GM21723 (cell line): ENCODE data around the gene GLB1L2.

Experiments used
- ATAC-seq: cut with Tn5 transposase; IDR thresholded peaks from one replicate; pipeline ENCODE4 v1.9.1; 2021; ENCODE audit warnings: mild to moderate bottlenecking, moderate library complexity; ENCODE audit not compliant: unreplicated experiment

The GLB1L2 gene

DNA sequence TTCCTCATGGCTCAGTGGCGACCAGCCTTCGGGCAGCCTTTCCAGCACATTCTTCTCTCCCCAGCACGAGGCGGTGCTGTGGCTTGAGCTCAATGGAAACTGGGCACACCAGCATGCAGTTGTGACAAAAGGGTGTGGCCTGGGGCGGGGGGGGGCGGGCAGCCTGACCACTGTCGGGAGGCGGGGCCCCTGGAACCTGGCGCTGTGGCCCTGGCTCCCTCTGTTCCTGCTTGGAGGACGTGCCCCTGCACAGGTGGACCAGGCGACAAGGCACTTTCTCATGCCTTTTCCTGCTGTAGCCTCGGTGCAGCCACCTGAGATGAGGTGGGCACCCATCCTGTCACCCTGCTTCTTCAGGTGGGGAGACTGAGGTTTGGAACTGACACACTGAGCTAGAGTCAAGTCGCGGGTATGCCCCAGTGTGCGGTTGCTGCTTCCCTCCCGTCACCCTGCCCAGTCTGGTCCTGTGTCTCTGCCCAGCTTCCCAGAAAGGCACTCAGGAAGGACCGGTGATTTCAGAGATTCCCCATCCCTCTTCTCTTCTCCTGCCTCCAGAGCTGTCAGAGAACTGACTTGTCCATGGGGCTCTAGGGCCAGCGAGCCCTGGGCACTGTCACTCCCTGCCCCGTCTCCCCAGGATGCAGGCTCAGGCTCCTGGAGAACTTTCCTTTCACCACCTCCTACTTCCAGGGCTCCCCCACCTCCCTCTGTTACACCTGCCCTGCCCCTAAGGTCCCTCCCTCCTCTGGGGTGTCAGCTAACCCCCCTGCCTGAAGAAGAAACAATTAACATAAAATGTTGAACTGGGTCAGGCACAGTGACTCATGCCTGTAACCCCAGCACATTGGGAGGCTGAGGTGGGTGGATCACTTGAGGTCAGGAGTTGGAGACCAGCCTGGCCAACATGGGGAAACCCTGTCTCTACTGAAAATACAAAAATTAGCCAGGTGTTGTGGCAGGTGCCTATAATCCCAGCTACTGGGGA is 70.3 kb downstream of the GLB1L2 start:
- no peak for ATAC-seq

DNA sequence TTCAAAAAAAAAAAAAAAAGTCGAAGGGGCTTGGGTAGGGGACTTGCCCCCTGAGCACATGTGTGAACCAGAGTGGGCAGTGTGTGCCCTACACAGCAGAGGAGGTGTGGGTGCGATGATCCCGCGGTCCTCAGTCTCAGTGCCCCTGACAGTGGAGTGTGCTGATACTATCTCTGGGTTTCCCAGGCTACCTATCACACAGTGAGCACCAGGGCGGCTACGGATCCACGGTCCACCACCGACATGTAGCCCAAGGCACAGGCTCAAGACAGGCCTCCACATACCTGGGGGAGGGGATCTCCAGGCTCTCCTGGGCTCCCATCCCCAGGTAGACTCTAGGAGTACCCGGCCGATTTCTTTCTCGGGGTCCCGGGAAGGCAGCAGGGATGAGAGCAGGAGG is 71.1 kb downstream of the GLB1L2 start:
- no peak for ATAC-seq

DNA sequence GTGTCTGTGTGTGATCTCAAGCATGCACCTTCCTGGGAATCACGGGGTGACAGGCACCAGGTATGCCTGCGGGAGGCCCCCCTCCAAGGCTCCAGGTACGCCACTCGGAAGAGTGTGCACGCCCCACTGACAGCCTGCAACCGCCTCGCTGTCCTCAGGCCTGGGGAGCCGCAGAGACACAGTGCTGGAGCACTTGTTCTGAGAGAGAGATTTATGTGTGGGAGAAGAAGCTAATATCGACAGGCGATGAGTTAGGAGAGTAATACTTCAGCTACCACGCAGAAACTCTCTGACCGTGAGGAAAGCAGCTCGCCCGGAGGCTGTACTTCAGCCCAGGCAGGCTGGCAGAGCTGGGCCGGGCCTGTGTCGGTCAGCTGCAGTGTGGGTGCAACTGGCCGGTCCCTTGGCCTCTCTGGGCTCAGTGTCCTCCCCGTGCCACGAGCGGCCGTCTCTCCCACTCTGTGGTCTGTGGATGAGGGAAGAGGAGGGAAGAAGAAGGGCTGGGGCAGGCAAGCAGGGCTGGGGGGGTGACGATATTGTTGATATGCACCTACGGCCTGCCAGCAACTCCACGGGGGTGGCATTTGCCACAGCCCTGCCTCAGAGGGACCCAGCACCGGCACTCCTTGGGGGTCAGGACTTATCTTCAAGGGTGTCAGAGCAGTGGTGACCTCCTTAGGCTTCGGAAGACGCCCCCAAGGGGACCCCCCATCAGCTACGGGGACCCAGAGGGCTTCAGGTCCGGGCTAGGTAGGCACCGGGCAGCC is 73.0 kb downstream of the GLB1L2 start:
- ATAC-seq: no peak

DNA sequence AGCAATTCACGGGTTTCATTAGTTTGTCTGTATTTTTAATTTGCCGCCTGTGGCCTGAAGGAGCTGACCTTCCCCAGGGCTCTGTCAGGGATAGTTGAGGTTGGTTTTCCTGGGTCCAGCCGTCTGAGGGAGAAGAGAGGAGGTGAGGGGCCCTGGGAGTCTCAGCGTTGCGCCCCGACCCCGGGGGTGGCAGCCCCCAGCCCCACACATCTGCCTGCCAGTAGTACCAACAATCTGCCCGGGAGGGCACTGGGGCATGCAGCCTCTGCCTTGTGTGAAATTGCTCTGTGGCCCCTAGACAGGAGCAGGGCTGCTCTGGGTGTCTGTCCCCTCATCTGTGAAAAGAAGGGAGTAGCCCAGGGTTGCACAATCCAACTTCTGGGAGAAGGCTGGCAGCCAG is 73.6 kb downstream of the GLB1L2 start:
- ATAC-seq: no peak

DNA sequence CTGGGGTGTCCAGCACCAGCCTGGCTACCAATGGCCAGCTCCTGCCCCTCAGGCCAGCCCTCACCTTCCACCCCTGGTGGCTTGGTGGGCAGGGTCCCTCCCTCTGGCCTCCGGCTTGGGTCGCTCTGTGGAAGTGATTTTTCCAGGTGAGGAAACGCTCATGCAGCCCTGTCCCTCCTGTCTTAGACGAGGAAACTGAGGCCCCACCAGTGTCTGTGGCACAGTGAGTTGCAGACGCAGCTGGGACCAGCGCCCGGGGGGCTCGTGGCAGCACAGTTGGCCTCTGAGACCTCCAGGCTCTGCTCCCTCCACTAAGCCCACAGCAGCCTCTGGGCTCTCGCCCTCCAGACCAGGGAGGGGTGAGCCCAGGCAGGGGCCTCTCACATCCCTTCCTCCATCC is 74.1 kb downstream of the GLB1L2 start:
- no peak for ATAC-seq

DNA sequence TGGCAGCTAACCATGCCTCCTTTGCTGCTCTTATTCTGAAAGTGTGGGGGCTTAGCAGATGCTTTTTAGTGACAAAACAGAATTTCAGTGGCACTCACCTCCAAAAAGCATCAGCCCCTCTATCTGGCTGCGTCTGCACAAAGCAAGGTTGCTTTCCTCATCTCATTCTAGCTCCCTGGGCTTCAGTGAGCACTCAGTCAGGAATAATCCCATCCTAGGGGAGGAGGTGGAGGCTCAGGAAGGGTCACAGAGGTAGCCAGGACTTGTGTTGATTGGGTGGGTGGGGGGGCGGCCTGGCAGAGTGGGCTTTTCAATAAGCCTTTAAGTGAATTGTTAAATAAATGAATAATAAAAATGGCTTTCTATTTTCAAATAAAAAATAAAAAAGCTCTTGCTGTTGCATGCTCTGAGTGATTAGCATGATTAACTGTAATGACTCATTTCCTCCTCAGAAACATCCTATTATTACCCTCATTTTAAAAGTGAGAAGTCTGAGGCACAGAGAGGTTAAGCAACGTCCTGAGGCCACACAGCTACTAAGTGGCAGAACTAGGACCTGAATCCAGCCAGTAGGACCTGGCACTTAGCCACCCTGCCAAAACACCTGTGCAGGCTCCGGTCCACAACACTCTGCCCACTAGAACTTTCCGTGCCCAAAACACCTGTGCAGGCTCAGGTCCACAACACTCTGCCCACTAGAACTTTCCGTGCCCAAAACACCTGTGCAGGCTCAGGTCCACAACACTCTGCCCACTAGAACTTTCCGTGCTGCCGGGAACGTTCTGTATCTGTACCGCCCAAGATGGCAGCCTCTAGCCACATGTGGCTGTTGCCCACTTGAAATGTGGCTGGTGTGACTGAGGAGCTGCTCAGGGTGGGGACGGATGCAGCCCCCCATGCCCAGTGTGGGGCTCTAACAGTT is 74.7 kb downstream of the GLB1L2 start:
- ATAC-seq: no peak

DNA sequence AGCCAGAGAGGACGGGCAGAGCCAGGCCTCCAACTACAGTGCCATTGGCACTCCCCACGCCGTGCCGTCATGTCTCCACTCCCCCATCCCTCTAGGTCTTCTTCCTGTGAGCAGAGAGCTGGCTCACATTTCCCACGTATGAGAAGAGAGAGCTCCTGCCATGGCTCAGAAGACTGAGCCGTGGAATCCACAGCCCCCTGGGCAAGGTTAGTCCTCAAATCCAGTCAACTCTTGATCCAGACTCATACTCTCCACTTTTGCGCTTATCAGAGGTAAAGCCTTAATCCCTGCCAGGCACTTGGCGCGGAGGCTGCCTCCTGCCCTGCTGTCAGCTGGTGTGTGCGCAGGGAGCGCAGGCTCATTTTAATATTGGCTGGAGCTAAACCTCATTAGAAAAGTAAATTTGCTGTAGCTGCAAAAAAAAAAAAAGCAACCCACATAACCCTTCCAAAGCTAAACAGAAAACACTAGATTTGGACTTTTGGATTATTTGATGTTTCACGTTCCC is 75.6 kb downstream of the GLB1L2 start:
- no peak for ATAC-seq

DNA sequence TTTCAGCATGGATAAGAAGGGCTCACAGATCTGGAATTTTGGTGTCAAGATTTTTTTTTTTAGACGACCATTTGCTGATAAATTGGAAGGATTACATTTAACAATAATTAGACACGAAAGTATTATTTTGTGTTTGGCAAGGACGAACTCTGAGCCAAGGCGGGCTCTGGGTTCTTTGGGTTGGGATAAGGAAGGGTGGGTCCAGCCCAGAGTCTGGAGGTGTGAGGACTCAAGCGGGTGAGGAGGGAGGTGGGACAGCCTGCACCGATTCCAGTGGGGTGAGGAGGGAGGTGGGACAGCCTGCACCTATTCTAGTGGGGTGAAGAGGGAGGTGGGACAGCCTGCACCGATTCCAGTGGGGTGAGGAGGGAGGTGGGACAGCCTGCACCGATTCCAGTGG is 76.1 kb downstream of the GLB1L2 start:
- ATAC-seq: no peak

DNA sequence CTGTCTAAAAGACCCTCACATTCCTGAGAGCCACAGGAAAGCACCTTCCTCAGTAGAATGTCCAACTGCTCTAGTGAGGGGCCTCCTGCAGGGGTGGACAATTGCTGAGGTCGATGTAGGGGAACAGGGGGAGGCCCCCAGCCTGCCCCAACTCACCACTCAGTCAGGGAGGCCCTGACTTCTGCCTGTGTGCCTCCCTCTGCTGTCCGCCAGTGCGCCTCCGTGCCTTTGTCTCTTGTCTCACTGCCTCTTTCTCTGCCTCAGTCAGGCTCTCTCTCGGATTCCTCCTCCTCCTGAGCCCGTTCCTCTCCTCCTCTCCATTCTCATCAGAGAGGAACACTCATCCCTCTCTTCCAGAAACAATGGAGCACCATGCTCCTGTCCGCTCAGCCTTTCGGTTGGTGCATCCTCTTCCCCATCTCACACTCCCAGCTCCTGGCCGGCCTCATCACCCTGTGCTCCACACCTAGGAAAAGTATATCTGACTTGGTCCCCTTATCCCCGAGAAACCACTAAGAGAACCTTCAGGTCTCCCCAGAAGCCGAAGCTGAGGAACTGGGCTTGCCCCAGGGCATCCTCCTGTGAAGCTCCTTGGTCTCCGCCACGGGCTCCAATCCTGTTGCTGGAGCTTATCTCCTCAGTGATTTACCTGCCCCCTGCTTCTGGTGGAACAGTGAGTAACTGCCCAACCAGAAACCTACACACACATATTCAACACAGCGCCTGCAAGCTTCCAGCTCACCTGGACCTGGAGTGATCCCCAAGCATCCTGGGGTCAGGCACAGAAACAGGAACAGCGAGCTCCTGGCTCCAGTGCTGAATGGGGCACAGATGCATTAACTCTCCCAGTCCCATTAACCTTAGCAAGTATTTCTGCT is 78.0 kb downstream of the GLB1L2 start:
- no peak for ATAC-seq

DNA sequence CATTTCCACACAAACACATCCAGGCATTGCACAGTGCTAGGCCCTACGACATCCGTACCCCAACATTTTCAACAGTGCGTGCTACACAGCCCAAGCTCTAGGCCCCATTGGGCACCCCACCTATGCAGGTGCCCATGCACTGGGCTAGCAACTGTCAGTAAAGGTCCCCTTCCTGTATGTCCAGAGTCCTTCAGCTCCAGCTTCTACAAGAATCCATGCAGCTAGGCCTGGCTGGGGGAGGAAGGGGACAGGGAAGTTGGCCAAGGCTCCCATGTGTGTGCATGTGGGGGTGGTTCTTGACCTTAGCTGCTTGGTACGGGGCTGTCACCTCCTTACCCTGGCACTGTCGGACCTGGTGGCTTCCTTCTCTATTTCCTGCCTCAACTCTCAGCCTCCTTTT is 79.0 kb downstream of the GLB1L2 start:
- no peak for ATAC-seq

DNA sequence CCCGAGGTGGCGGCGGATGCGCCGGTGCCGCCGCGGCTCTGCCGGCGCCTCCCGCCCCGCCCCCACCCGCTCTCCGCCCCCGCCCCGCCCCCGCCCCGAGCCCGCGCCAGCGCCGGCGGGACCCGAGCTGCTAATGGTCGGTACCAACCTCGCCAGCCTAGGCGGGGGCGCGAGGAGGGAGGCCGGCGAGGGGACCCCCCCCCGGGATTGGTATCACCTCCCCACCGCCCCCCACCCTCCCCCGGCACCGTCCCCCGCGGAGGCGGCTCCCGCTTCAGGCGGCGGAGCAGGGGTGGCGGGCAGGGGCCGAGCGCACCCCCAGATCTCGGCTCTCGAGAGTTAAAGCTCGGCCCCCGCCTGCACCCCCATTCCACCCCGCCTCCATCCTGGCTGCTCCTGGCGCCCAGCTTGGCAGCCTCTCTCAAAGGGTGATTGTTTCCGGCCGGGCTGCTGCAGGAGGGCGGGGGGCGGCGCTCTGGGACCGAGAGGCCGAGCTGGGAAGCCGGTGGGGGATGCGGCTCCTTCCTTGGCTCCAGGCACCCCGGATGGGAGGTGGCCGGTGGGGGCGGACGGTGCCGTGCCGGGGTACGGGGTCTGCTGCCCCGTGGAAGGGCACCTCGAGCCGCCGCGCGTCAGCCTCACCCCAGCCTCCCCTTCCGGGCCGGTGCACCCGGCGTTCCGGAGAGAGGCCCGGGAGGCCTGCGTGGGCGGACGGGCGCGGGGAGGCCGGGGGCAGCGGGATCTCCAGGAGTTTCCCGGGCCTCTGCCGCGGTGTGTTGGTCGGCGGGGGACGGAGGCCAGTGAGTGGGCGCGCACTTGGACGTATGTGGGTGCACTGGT is 80.6 kb downstream of the GLB1L2 start, which contains the start of gene B3GAT1:
Gene B3GAT1 (minus strand): TSS at position 40 of the 840 bp plus-strand sequence. CDS start 24,583 bp downstream, outside the sequence.
- ATAC-seq: no peak

DNA sequence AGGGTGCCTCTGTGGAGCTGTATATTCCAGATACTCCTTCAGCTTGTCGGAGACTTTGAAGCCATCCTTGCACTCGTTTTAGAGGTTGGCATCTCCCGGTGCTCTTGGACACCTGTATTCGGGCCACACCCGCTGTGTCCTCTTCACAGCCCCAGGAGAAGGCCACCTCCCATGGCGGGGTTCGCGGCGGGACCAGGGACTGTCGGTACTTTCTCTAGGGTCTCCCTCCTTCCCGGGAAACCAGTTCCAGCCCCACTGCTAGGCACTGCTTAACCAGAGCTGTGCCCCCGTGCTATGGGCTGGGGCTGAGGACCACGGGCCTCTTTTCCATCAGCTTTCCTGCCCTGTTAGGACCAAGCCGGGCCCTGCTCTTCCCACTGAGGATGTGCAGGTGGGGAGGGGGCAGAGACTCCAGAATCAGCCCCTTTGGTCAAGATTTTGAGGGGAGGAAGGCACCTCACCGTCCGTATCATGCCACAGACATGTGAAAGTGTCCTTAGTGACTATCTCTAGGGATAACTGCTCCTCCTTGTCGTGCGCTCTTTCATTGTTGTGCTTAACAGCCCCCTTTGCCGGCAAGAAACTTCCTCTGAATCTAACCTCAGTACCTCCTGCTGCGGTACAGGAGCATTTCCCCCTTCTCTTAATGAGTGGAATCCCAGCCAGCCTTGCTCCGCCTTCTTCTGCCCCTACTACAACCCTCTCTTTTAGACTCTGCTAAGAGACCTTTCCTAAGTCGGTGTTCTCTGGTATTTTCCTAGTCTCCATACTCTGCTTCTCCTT is 81.4 kb downstream of the GLB1L2 start:
- ATAC-seq: no peak

DNA sequence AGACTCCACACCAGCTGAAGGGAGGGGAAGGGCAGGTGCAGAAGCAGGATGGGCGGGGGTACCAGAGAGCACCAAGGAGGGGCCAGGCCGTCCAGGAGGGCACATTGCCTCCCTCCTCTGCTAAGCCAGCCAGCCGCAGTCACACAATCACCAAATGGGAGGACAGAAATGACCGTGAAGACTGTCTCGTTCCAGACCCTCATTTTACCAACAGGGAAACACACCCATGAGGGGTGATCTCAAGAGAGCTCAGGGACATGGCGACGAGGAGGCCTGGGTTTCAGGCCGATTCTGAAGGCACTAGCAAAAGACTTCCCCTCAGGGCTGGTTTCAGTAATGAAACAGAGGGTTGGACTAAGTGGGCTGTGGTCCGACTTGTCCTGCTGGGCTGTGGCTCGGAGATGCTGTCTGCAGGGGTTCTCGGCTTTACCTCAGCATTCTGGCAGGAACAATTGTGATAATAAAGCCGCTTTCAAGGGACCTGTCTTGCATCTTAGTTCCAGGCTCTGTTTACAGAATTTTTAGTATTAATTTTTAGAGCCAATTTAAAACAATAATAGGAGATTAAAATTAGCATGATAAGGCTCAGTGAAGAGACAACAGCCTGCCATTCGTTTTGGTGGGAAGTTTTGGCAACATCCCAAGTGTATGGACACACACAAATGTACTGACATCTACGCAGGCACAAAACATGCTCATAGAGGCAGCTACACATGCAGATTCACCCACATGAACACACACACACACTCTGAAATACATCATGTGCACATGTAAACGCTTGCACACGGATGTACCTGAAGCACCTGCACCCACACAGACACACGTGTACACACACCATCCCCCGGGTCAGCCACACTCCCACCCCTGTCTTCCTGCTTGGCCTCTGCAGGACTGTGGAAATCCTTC is 82.3 kb downstream of the GLB1L2 start:
- no peak for ATAC-seq

DNA sequence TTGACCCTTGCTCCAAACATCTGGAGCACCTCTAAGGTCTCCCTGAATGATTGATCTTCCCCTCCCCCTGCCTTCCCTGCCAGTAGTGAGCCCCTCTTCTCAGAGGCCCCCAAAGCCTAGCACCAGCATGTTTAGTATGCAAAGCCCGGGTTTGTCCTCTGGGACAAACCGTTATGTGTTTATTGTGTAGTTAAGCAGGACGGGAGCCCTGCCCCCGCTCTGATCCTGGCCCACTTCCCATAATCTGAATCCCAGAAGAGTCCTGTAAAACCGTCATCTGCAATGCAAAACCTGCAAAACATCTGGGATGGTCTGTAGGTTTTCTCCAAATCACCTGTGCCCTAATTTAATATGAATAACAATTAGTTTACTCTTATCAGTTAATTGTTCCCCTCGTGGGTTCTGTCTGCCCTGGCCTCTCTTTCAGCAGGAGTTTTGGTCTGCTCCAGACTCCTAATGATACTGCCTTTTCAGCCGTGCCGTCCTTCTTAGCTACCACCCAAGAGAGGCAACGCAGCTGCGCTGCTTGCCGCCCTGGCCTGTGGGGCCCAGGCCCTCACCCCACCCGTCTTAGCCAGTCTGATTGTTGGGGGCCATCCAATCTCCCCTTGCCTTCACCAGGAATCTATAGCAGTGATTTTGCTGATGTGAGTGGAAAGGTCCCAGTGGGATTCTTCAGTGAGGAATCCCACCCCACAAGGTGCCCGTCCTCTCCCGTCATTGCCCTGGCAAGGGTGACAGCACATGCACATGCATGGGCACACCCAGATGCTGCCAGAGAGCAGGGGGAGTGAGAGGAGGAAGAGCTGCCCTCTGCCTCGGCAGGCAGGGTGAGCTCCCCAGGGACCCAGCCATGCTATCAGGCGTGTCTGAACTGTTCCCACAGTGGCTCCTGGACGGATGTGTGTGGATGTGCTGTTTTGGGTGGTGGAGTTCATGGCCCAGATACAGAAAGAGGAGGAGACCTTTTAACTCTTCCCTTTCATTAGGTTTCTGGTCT is 83.3 kb downstream of the GLB1L2 start:
- no peak for ATAC-seq

DNA sequence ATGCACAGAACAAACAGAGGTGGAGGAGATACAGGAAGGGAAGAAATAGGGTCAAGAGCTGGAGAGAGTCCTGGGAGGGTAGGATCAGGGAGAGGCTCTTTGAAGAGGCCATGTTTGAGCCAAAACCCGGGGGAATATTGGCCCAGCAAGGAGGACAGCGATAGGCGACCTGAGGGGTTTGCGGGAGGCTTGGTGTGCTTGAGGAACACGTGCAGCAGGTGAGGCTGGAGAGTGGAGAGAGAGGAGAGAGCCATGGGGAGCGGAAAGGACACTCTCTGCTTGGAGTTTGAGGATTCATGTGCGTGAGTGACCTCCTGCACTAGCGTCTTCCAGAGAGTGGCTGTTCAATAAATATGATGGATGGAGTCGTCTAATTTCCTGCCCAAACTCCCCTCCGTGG is 84.9 kb downstream of the GLB1L2 start:
- no peak for ATAC-seq
